Measurements from ENCODE around the gene GPBAR1.

GPBAR1 gene

GRCh38 chr2:218244665-218245064 is 16.1 kb upstream of the GPBAR1 start:
- DNase-seq, result no peak

- no peak for DNase-seq
These were observed 15.6 kb upstream of the GPBAR1 start for GRCh38 chr2:218245214-218245613.

GRCh38 chr2:218249691-218250090 is 11.1 kb upstream of the GPBAR1 start:
- no peak for DNase-seq

- no peak for DNase-seq
These were observed 8.1 kb upstream of the GPBAR1 start for GRCh38 chr2:218252509-218253231.

- DNase-seq, result no peak
These were observed 7.6 kb upstream of the GPBAR1 start for GRCh38 chr2:218253232-218253625.

- no peak for DNase-seq
These were observed 5.4 kb upstream of the GPBAR1 start for GRCh38 chr2:218255446-218255845.

- DNase-seq, result no peak
These were observed 4.0 kb upstream of the GPBAR1 start for GRCh38 chr2:218256612-218257350.

GRCh38 chr2:218257390-218257981 is 3.3 kb upstream of the GPBAR1 start:
- DNase-seq, result no peak

- no peak for DNase-seq
These were observed 1.5 kb upstream of the GPBAR1 start for GRCh38 chr2:218259099-218259961.

GRCh38 chr2:218260166-218260565 is 649 bp upstream of the GPBAR1 start:
- no peak for DNase-seq

GRCh38 chr2:218261423-218262236 is 815 bp downstream of the GPBAR1 start:
- no peak for DNase-seq

GRCh38 chr2:218262237-218262600 is 1.4 kb downstream of the GPBAR1 start:
- DNase-seq, result no peak

- no peak for DNase-seq
These were observed 2.1 kb downstream of the GPBAR1 start for GRCh38 chr2:218262631-218263586.

- no peak for DNase-seq
These were observed 3.2 kb downstream of the GPBAR1 start for GRCh38 chr2:218263817-218264641.

GRCh38 chr2:218264773-218265561 is 4.2 kb downstream of the GPBAR1 start:
- DNase-seq, result no peak

GRCh38 chr2:218265626-218266025 is 4.8 kb downstream of the GPBAR1 start:
- no peak for DNase-seq

- DNase-seq, result no peak
These were observed 5.6 kb downstream of the GPBAR1 start for GRCh38 chr2:218266316-218266979.

GRCh38 chr2:218267259-218267658 is 6.4 kb downstream of the GPBAR1 start:
- DNase-seq, result no peak
